HL-60 (cell line): ENCODE data around the gene DCDC2C.
"Not testable (repeated sequence)": the region's sequence is repeated elsewhere in the genome, so short reads cannot be mapped to it uniquely, and the experiment has no call there.

ENCODE experiments used
- DNase-seq, 2 experiments: peaks; one replicate each; pipeline ENCODE4 v3.0.0-alpha.2; 2010 to 2020; ENCODE audit warnings: low read depth in 1 of 2, low spot score in 1 of 2
- H3K27ac ChIP-seq: fragments of 250-450 bp; sonication (Bioruptor Pico); replicated peaks from 2 replicates; pipeline ENCODE4 v1.5.1; 2020; ENCODE audit warnings: mild to moderate bottlenecking, moderate library complexity
- H3K27me3 ChIP-seq: fragments of 250-450 bp; sonication (Bioruptor Pico); 2 replicates; pipeline ENCODE4 v1.5.1; 2021; ENCODE audit warnings: mild to moderate bottlenecking, moderate library complexity; ENCODE audit not compliant: insufficient read depth, poor library complexity, severe bottlenecking
- H3K4me3 ChIP-seq: replicated peaks from 2 replicates; pipeline ENCODE4 v1.5.1; 2011; ENCODE audit warnings: mild to moderate bottlenecking, control low read depth, low read length; ENCODE audit not compliant: insufficient read depth
- CTCF ChIP-seq: IDR thresholded peaks from one replicate; pipeline ENCODE4 v1.5.1; 2011; ENCODE audit warnings: low read length, control low read depth, inconsistent platforms; ENCODE audit not compliant: insufficient read depth
- GABPA ChIP-seq: IDR thresholded peaks from 2 replicates; pipeline ENCODE4 v1.6.1; 2012; ENCODE audit warnings: low read depth
- POLR2AphosphoS5 ChIP-seq: IDR thresholded peaks from 2 replicates; pipeline ENCODE4 v1.6.1; 2012; ENCODE audit warnings: low read depth
- REST ChIP-seq: IDR thresholded peaks from 2 replicates; pipeline ENCODE4 v1.6.1; 2012; ENCODE audit warnings: low read depth; ENCODE audit not compliant: insufficient replicate concordance
- SPI1 ChIP-seq: IDR thresholded peaks from 2 replicates; pipeline ENCODE4 v1.6.1; 2012; ENCODE audit warnings: low read depth, mild to moderate bottlenecking, borderline replicate concordance

Gene DCDC2C

GRCh38 chr2:3659447-3660432 is 43.6 kb upstream of the DCDC2C start:
- TF ChIP-seq CTCF (no peak), SPI1 (peak; percentile 70), POLR2AphosphoS5 (0 out of 2 replicates have a peak, but pooled peaks have one; percentile 19)
- H3K27ac ChIP-seq = peak overlapping the region; percentile 35
- H3K4me3 ChIP-seq = no peak overlapping the region
- no peaks in the 10 kb centered on the region for H3K27me3 ChIP-seq
- peak; percentile 36 to 72 for DNase-seq

- H3K4me3 ChIP-seq, DNase-seq, H3K27ac ChIP-seq, H3K27me3 ChIP-seq: not testable (repeated sequence)
These were observed 42.7 kb upstream of the DCDC2C start for GRCh38 chr2:3660640-3661039.

GRCh38 chr2:3661149-3661660 is 42.2 kb upstream of the DCDC2C start:
- Histone ChIP-seq H3K27me3 (no peaks in the 10 kb centered on the region), H3K4me3 (no peak overlapping the region), H3K27ac (no peak overlapping the region)
- no peak for TF ChIP-seq GABPA
- TF ChIP-seq SPI1 = no peak
- TF ChIP-seq CTCF = no peak
- TF ChIP-seq POLR2AphosphoS5 = no peak
- no peak for TF ChIP-seq REST
- no peak for DNase-seq

GRCh38 chr2:3662239-3662638 is 41.1 kb upstream of the DCDC2C start:
- Histone ChIP-seq H3K4me3 (no peak overlapping the region), H3K27ac (no peak overlapping the region), H3K27me3 (no peaks in the 10 kb centered on the region)
- TF ChIP-seq CTCF = no peak
- no peak for TF ChIP-seq REST
- no peak for TF ChIP-seq GABPA
- TF ChIP-seq SPI1 = no peak
- no peak for TF ChIP-seq POLR2AphosphoS5
- no peak for DNase-seq
